GM21529 (cell line): ENCODE results near the gene HMGCLL1.
A peak's percentile ranks its signal among the peaks of the same experiment; 100 is the strongest.

ENCODE experiments used
- ATAC-seq: cut with Tn5 transposase; IDR thresholded peaks from one replicate; pipeline ENCODE4 v1.9.1; 2021; ENCODE audit not compliant: unreplicated experiment

The HMGCLL1 gene

GRCh38 chr6:55578537-55579363 is at the start of gene HMGCLL1:
Gene HMGCLL1, minus strand, starts transcription at chr6:55579192. Its CDS starts 137 bp downstream, at chr6:55579055.
- ATAC-seq: no peak

GRCh38 chr6:55621993-55622392 is 43.0 kb upstream of the HMGCLL1 start:
- ATAC-seq: no peak

GRCh38 chr6:55621244-55621643 is 42.3 kb upstream of the HMGCLL1 start:
- no peak for ATAC-seq

- ATAC-seq: peak; percentile 63
Observed at GRCh38 chr6:55617272-55617671, 38.3 kb upstream of the HMGCLL1 start.

GRCh38 chr6:55604021-55604420 is 25.0 kb upstream of the HMGCLL1 start:
- ATAC-seq: no peak

- ATAC-seq: no peak
Observed at GRCh38 chr6:55601120-55601519, 22.1 kb upstream of the HMGCLL1 start.

GRCh38 chr6:55594442-55594841 is 15.4 kb upstream of the HMGCLL1 start:
- no peak for ATAC-seq

- no peak for ATAC-seq
Observed at GRCh38 chr6:55584654-55585354, 5.8 kb upstream of the HMGCLL1 start.

- ATAC-seq: no peak
Observed at GRCh38 chr6:55576811-55577210, 2.2 kb downstream of the HMGCLL1 start.

- no peak for ATAC-seq
Observed at GRCh38 chr6:55574556-55574955, 4.4 kb downstream of the HMGCLL1 start.

GRCh38 chr6:55569638-55570037 is 9.4 kb downstream of the HMGCLL1 start:
- ATAC-seq: no peak

GRCh38 chr6:55568808-55569439 is 10.1 kb downstream of the HMGCLL1 start:
- no peak for ATAC-seq

- no peak for ATAC-seq
Observed at GRCh38 chr6:55567558-55567957, 11.4 kb downstream of the HMGCLL1 start.

- no peak for ATAC-seq
Observed at GRCh38 chr6:55566036-55566710, 12.8 kb downstream of the HMGCLL1 start.

- ATAC-seq: no peak
Observed at GRCh38 chr6:55562318-55562717, 16.7 kb downstream of the HMGCLL1 start.

GRCh38 chr6:55560290-55560885 is 18.6 kb downstream of the HMGCLL1 start:
- ATAC-seq: no peak

GRCh38 chr6:55557146-55557545 is 21.8 kb downstream of the HMGCLL1 start:
- ATAC-seq: no peak

GRCh38 chr6:55545791-55546190 is 33.2 kb downstream of the HMGCLL1 start:
- ATAC-seq: no peak

GRCh38 chr6:55543633-55544309 is 35.2 kb downstream of the HMGCLL1 start:
- ATAC-seq: no peak

- no peak for ATAC-seq
Observed at GRCh38 chr6:55541024-55541423, 38.0 kb downstream of the HMGCLL1 start.
